Hepatocyte (in vitro differentiated cells): ENCODE data around the gene SLC25A44.

ENCODE experiments used
- EZH2phosphoT487 ChIP-seq: fragments of 200-600 bp; sonication (generic); IDR thresholded peaks from one replicate; pipeline ENCODE4 v1.6.1; 2018; ENCODE audit warnings: antibody characterized with exemption, mild to moderate bottlenecking, low read depth, moderate library complexity; ENCODE audit not compliant: unreplicated experiment, severe bottlenecking
- TF ChIP-seq, protein P1 (sequence below): fragments of 200-600 bp; sonication (generic); IDR thresholded peaks from 2 replicates; pipeline ENCODE4 v1.5.1; 2016; ENCODE audit warnings: antibody characterized with exemption, mild to moderate bottlenecking; ENCODE audit not compliant: poor library complexity

DNA sequence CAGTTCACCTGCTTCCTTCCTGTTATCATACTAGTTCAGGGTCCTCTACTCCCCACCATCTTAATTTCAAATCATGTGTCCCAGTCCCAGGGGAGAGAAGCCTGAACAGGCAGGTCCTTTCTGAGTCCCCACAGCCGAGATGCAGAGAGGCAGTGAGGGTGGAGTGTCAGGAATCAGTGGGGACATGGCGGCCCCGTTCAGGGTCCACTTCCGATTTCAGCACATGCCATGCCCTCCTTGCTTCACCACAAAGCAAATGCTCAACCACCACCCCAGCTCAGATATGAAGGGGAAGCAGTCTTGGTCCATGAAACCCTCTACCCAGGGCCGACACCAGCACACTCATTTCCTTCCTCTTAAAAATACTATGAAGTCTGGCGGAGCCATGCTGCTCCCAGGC lies 45.7 kb upstream of the SLC25A44 start:
- TF ChIP-seq, protein P1, sequence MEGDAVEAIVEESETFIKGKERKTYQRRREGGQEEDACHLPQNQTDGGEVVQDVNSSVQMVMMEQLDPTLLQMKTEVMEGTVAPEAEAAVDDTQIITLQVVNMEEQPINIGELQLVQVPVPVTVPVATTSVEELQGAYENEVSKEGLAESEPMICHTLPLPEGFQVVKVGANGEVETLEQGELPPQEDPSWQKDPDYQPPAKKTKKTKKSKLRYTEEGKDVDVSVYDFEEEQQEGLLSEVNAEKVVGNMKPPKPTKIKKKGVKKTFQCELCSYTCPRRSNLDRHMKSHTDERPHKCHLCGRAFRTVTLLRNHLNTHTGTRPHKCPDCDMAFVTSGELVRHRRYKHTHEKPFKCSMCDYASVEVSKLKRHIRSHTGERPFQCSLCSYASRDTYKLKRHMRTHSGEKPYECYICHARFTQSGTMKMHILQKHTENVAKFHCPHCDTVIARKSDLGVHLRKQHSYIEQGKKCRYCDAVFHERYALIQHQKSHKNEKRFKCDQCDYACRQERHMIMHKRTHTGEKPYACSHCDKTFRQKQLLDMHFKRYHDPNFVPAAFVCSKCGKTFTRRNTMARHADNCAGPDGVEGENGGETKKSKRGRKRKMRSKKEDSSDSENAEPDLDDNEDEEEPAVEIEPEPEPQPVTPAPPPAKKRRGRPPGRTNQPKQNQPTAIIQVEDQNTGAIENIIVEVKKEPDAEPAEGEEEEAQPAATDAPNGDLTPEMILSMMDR = no peak
- TF ChIP-seq EZH2phosphoT487 = no peak
